Right lobe of liver (tissue), 6 donors: ENCODE data around the gene FOXM1. TPM values are rescaled to one million over a fixed set of nuclear protein-coding genes. Genes with fewer than 3 reads are reported as not detected.

ENCODE experiments used
- ATAC-seq, 4 donors: fragments of 200-7000 bp; cut with Tn5 transposase; one replicate each; pipeline ENCODE4 v1.9.1; 2020; ENCODE audit warnings: mild to moderate bottlenecking in 4 of 4, moderate library complexity in 4 of 4
- DNase-seq, 3 donors: peaks; one replicate each; pipeline ENCODE4 v3.0.0-alpha.2; 2020
- H3K27ac ChIP-seq, 3 donors: fragments of 200-600 bp; one replicate each; pipeline ENCODE4 v1.8.0; 2022
- H3K27me3 ChIP-seq, 2 donors: fragments of 200-600 bp; one replicate each; pipeline ENCODE4 v1.8.0; 2022
- H3K36me3 ChIP-seq, 4 donors: fragments of 200-600 bp; sonication (generic) in 1 of 4; one replicate each; pipeline versions ENCODE4 v1.5.1 to v1.8.0; 2017 to 2022; ENCODE audit warnings: control low read depth in 1 of 4
- H3K4me1 ChIP-seq, 4 donors: fragments of 200-600 bp; sonication (generic) in 1 of 4; one replicate each; pipeline versions ENCODE4 v1.5.1 to v1.8.0; 2017 to 2022; ENCODE audit warnings: control low read depth in 1 of 4
- H3K4me3 ChIP-seq, 3 donors: fragments of 200-600 bp; one replicate each; pipeline ENCODE4 v1.8.0; 2022
- H3K9me3 ChIP-seq, 4 donors: fragments of 200-600 bp; sonication (generic) in 1 of 4; one replicate each; pipeline versions ENCODE4 v1.5.1 to v1.8.0; 2017 to 2022; ENCODE audit warnings: control low read depth in 1 of 4
- POLR2A ChIP-seq: fragments of 450-650 bp; IDR thresholded peaks from one replicate; pipeline ENCODE4 v1.6.1; 2017; ENCODE audit warnings: antibody characterized with exemption, mild to moderate bottlenecking
- WGBS: methylation state at CpG from one replicate; pipeline ENCODE4 v1.1.6; 2018; ENCODE audit warnings: low coverage, low lambda C conversion rate; ENCODE audit not compliant: insufficient coverage; ENCODE audit errors: missing lambda C conversion rate; 5-methylcytosine and 5-hydroxymethylcytosine counted together
- intact Hi-C, 2 donors: fragments of 100-400 bp; cut with DNase I; formaldehyde crosslinking; loops; one replicate each; pipeline versions ENCODE4 v1.11.2 to v1.14.1; 2022
- total RNA-seq, 6 experiments: library from RNA; depleted of rRNA in 2 of 6; stranded (reverse); fragments of >200 nt in 2 of 6; fragmentation: NEBNext Ultra II Directional in 3 of 6; extraction: Animal tissue kit (Norgen Biotek cat#: 25700) in 3 of 6; gene quantifications; one replicate each; pipeline versions ENCODE4 v1.1.0 to v1.2.4, GENCODE V29; 2016 to 2023
- TF ChIP-seq, protein P1 (sequence below), 4 donors: fragments of 200-600 bp in 3 of 4; fragments of 450-650 bp in 1 of 4; IDR thresholded peaks; one replicate each; pipeline versions ENCODE4 v1.5.1 to v1.8.0; 2016 to 2022; ENCODE audit warnings: antibody characterized with exemption in 4 of 4, mild to moderate bottlenecking in 2 of 4
- donor health status: DM: no; HTN: yes; CAD: no.
- donor health status: DM: no; HTN: no; CAD: no.
- donor health status: DM: no; HTN: no; CAD: no.
- donor health status: DM: no; HTN: yes; CAD: no.
- donor health status: DM: no; HTN: yes; CAD: no.

The FOXM1 gene
- total RNA-seq, 6 experiments from 2014 or later, result 0.24 to 2.6 (median 1.8) TPM

DNA sequence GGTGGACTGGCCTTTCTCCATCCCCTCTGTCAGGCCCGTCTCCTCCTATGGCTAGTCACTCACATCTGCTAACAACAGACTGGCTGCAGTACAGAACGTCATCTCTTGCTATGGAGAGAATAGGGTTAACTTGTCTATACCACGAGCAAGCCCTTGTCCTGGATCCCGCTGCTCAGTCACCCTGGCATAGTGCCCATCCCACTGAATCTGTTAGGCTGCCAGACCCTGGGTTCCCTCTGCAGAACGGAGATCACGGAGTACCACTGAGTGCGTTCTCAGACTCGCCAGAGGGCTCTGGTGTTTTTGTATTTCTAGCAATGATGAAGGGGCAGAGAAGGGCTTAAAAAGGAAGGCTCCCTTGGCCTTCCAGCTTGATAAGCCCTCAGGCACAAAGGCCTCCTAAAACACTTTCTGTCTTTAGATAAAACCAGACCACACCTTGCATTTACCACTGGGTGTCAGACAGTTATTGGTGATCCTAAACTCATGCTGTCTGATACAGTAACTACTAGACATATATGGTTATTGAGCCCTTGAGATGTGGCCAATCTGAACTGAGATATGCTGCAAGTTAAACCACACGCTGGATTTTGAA is 35.8 kb downstream of the FOXM1 start:
- no peak for ATAC-seq
- intact Hi-C loops, result no loop called here
- 58% methylated on average over 3 of the region's 9 CpGs for WGBS
- Histone ChIP-seq H3K36me3 (no peaks in the 10 kb centered on the region), H3K9me3 (no peaks in the 10 kb centered on the region), H3K27ac (no peak overlapping the region), H3K27me3 (no peaks in the 10 kb centered on the region), H3K4me1 (no peaks in the 10 kb centered on the region), H3K4me3 (no peak overlapping the region)
- TF ChIP-seq POLR2A, result no peak
- TF ChIP-seq, protein P1, sequence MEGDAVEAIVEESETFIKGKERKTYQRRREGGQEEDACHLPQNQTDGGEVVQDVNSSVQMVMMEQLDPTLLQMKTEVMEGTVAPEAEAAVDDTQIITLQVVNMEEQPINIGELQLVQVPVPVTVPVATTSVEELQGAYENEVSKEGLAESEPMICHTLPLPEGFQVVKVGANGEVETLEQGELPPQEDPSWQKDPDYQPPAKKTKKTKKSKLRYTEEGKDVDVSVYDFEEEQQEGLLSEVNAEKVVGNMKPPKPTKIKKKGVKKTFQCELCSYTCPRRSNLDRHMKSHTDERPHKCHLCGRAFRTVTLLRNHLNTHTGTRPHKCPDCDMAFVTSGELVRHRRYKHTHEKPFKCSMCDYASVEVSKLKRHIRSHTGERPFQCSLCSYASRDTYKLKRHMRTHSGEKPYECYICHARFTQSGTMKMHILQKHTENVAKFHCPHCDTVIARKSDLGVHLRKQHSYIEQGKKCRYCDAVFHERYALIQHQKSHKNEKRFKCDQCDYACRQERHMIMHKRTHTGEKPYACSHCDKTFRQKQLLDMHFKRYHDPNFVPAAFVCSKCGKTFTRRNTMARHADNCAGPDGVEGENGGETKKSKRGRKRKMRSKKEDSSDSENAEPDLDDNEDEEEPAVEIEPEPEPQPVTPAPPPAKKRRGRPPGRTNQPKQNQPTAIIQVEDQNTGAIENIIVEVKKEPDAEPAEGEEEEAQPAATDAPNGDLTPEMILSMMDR (IDR thresholded peaks at IDR 0.05), result no peak
- DNase-seq, result no peak

DNA sequence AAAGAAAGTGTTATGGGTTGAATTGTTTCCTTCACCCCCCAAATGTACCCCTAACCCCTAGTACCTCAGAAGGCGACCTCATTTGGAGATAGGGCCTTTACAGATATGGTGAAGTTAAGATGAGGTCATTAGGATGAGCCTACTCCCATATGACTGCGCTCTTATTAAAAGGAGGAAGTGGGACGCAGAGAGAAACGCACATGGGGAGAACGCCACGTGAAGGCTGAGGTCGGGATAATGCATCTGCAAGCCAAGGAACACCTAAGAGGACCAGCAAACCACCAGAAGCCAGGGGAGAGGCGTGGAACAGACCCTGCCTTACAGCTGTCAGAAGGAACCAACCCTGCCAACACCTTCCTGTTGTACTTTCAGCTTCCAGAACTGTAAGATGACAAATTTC is 40.4 kb downstream of the FOXM1 start:
- Histone ChIP-seq H3K4me3 (no peak overlapping the region), H3K27ac (no peak overlapping the region), H3K9me3 (no peaks in the 10 kb centered on the region), H3K4me1 (no peaks in the 10 kb centered on the region), H3K27me3 (no peaks in the 10 kb centered on the region), H3K36me3 (no peaks in the 10 kb centered on the region)
- no peak for TF ChIP-seq POLR2A
- TF ChIP-seq, protein P1 (IDR thresholded peaks at IDR 0.05), result no peak
- ATAC-seq, result no peak
- intact Hi-C loops, result no loop called here
- WGBS, result 75% methylated on average over 7 of the region's 8 CpGs
- no peak for DNase-seq

DNA sequence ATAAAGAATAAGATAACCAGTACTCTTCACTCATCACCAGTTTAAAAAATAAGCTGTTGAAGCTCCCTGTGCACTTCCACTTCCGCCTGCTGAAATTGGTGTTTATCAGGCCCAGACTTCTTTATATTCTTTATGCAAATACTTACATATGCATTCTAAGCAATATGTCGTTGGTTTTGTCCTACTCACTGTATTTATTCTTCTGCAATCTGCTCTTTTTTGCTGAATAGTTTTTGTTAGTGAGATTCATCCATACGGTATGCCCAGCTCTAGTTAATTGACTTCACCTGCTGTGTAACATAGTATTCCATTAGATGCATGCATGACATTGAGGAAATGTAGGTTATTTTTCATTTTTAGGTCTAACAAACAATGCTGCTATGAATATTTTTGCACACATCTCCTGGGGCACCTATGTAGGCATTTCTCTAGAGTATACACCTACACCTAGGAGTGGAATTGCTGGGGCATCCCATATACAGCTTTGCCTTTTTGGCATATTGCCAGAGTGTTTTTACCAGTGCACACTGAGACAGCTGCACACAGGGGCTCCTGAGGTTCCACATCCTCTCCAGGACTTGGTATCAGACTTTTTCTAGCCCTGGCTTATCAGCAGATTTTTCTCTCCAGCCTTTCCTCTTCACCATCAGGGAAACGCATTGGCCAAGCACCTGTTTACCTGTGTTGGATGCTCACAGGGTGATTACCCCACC is 41.1 kb downstream of the FOXM1 start:
- DNase-seq, result no peak
- H3K4me1 ChIP-seq, result no peaks in the 10 kb centered on the region
- 71% methylated on average over 3 of the region's 4 CpGs for WGBS
- intact Hi-C loops, result no loop called here
- no peaks in the 10 kb centered on the region for H3K9me3 ChIP-seq
- H3K27ac ChIP-seq, result no peak overlapping the region
- H3K27me3 ChIP-seq, result no peaks in the 10 kb centered on the region
- TF ChIP-seq POLR2A, result no peak
- TF ChIP-seq, protein P1 (IDR thresholded peaks at IDR 0.05), result no peak
- H3K36me3 ChIP-seq, result no peaks in the 10 kb centered on the region
- no peak for ATAC-seq
- H3K4me3 ChIP-seq, result no peak overlapping the region

DNA sequence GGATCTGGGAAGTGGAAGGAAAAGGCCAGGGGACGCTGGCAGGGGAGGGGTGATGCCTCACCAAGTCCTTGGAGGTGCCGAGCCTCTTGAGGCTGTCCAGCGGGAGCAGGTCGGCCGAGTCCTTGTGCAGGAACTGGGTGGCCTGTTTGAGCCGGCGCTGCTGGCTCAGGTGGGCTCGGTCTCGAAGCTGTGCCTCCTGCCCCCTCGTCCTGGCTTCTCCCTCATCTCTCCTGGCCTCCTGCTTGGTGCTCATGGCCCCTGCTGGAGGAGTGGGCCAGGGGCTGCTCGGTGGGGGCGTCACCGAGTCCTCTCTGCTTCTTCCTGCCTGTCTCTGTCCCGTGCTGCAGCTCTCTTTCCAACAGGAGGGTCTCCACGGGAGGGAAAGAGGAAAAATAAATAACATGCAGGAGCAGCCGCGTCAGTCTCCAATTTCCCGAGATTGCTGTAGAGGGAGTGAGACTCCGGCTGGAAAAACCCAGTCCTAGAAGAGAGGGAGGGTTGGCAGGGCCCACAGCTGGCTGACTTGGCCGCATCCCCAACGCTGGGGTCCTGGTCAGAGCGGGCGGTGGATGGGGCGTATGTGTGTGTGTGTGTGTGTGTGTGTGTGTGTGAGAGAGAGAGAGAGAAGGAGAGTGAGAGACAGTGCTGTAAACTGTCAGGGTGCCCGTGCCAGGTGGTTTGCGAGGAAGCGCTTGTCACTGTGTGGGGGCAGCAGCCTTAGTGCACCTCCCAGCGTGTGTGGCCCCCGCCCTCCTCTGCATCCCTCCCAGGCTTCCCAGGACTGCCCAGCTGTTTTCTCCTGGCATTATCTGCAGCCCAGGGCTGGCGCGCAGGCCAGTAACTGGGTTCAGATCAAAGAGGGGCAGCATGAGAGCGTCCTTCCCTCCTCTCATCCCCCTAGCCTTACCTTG is 42.1 kb downstream of the FOXM1 start, which contains the start of gene NRIP2:
TSS of gene NRIP2 (minus strand) at position 455 of the 911 bp plus-strand sequence. CDS start at position 403, 52 bp downstream.
- peak; percentile 13 to 39 (median 24) for ATAC-seq
- H3K9me3 ChIP-seq, result no peaks in the 10 kb centered on the region
- 35% methylated on average over 16 of the region's 32 CpGs for WGBS
- H3K36me3 ChIP-seq, result no peaks in the 10 kb centered on the region
- TF ChIP-seq POLR2A, result no peak
- TF ChIP-seq, protein P1 (IDR thresholded peaks at IDR 0.05), result no peak
- intact Hi-C loops, result no loop called here
- H3K4me1 ChIP-seq, result no peaks in the 10 kb centered on the region
- no peak within 1 kb of the TSS for H3K27ac ChIP-seq
- no peaks in the 10 kb centered on the region for H3K27me3 ChIP-seq
- no peak for DNase-seq
- no peak within 1 kb of the TSS for H3K4me3 ChIP-seq
